ENCODE data around the gene EFS. TPM values are rescaled to one million over a fixed set of nuclear protein-coding genes. Genes with fewer than 3 reads are reported as not detected.

The EFS gene
- polyA plus RNA-seq, 1 donor (not counting 4 experiments of a cell fraction or from before 2014, with no cell fraction given) = 1.4 TPM

GRCh38 chr14:23353433-23353780 is 11.6 kb downstream of the EFS start:
- Histone ChIP-seq H3K36me3 (ENCODE audit: control insufficient read depth in 2 of 2, extremely low read depth in 1 of 2, insufficient read depth in 2 of 2, low read length in 2 of 2) (peaks cover 0 to 2% of the 10 kb centered on the region in 2 experiments), H3K9me1 (ENCODE audit: control insufficient read depth, extremely low read depth, insufficient read depth, low read length) (no peaks in the 10 kb centered on the region), H3K4me3 (ENCODE audit: control insufficient read depth in 2 of 3, extremely low read depth in 1 of 3, insufficient read depth in 2 of 3, low read depth in 1 of 3, low read length in 3 of 3) (no peak overlapping the region), H3K9me3 (ENCODE audit: control insufficient read depth, low read depth, low read length) (no peaks in the 10 kb centered on the region), H3K27ac (ENCODE audit: control insufficient read depth, insufficient read depth, low read length) (no peak overlapping the region), H3K27me3 (ENCODE audit: control insufficient read depth, extremely low read depth, insufficient read depth, low read length) (peaks cover 22% of the 10 kb centered on the region), H3K4me1 (ENCODE audit: control insufficient read depth, extremely low read depth, insufficient read depth, low read length) (peaks cover 3% of the 10 kb centered on the region), H3K4me2 (ENCODE audit: control insufficient read depth, extremely low read depth, insufficient read depth, low read depth, low read length) (no peak overlapping the region), H3K9ac (ENCODE audit: control insufficient read depth, extremely low read depth, insufficient read depth, low read length) (no peak overlapping the region), H3K79me2 (ENCODE audit: control insufficient read depth, insufficient read depth, low read length) (no peaks in the 10 kb centered on the region), H4K20me1 (ENCODE audit: control insufficient read depth, extremely low read depth, insufficient read depth, low read length) (no peaks in the 10 kb centered on the region), H2AFZ (ENCODE audit: control insufficient read depth, low read length) (no peak overlapping the region)
- dilution Hi-C loops (cut with MboI; ENCODE audit: extremely low pct_ligation_motif_present, low sequenced_read_pairs) = no loop called here
- DNase-seq (ENCODE audit: low read depth, low spot score) (no peak), FAIRE-seq (no peak)
- TF ChIP-seq CTCF (optimal IDR thresholded peaks at IDR 0.05 in 1 of 3, IDR thresholded peaks at IDR 0.05 in 1 of 3, conservative IDR thresholded peaks at IDR 0.05 in 1 of 3; ENCODE audit: extremely low read depth in 1 of 3, insufficient read depth in 2 of 3, low read length in 3 of 3) (no peak), EZH2 (IDR thresholded peaks at IDR 0.05; ENCODE audit: low read length) (no peak)

GRCh38 chr14:23352506-23353432 is 12.2 kb downstream of the EFS start, which contains the start of gene SLC22A17:
Gene SLC22A17, minus strand, starts transcription at chr14:23352887.
- peak within 1 kb of the TSS; percentile 68 for H3K4me2 ChIP-seq (ENCODE audit: control insufficient read depth, extremely low read depth, insufficient read depth, low read depth, low read length)
- no peaks in the 10 kb centered on the region for H4K20me1 ChIP-seq (ENCODE audit: control insufficient read depth, extremely low read depth, insufficient read depth, low read length)
- dilution Hi-C loops (cut with MboI; ENCODE audit: extremely low pct_ligation_motif_present, low sequenced_read_pairs) = no loop called here
- H3K9me3 ChIP-seq (ENCODE audit: control insufficient read depth, low read depth, low read length) = no peaks in the 10 kb centered on the region
- TF ChIP-seq CTCF (optimal IDR thresholded peaks at IDR 0.05 in 1 of 3, IDR thresholded peaks at IDR 0.05 in 1 of 3, conservative IDR thresholded peaks at IDR 0.05 in 1 of 3; ENCODE audit: extremely low read depth in 1 of 3, insufficient read depth in 2 of 3, low read length in 3 of 3) (peak in 1 of 3 experiments; percentile 20), EZH2 (IDR thresholded peaks at IDR 0.05; ENCODE audit: low read length) (no peak)
- H3K4me3 ChIP-seq (ENCODE audit: control insufficient read depth in 2 of 3, extremely low read depth in 1 of 3, insufficient read depth in 2 of 3, low read depth in 1 of 3, low read length in 3 of 3) = peak within 1 kb of the TSS; percentile 38 to 55 (median 40)
- no peak within 1 kb of the TSS for H3K27ac ChIP-seq (ENCODE audit: control insufficient read depth, insufficient read depth, low read length)
- peaks cover 22% of the 10 kb centered on the region for H3K27me3 ChIP-seq (ENCODE audit: control insufficient read depth, extremely low read depth, insufficient read depth, low read length)
- H3K4me1 ChIP-seq (ENCODE audit: control insufficient read depth, extremely low read depth, insufficient read depth, low read length) = peaks cover 3% of the 10 kb centered on the region
- DNase-seq (ENCODE audit: low read depth, low spot score) (no peak), FAIRE-seq (no peak)
- peaks cover 0 to 2% of the 10 kb centered on the region in 2 experiments for H3K36me3 ChIP-seq (ENCODE audit: control insufficient read depth in 2 of 2, extremely low read depth in 1 of 2, insufficient read depth in 2 of 2, low read length in 2 of 2)
- H3K9ac ChIP-seq (ENCODE audit: control insufficient read depth, extremely low read depth, insufficient read depth, low read length) = no peak within 1 kb of the TSS
- no peaks in the 10 kb centered on the region for H3K9me1 ChIP-seq (ENCODE audit: control insufficient read depth, extremely low read depth, insufficient read depth, low read length)
- H2AFZ ChIP-seq (ENCODE audit: control insufficient read depth, low read length) = peak within 1 kb of the TSS; percentile 53
- H3K79me2 ChIP-seq (ENCODE audit: control insufficient read depth, insufficient read depth, low read length) = no peaks in the 10 kb centered on the region
